Lower leg skin (tissue), 3 donors: Measurements from ENCODE around the gene EYA3.

Experiments used
- CTCF ChIP-seq, 3 donors: fragments of 450-650 bp; IDR thresholded peaks; one replicate each; pipeline ENCODE4 v1.5.1; 2016; ENCODE audit warnings: antibody characterized with exemption in 3 of 3, mild to moderate bottlenecking in 3 of 3, moderate library complexity in 2 of 3
- POLR2A ChIP-seq, 2 donors: fragments of 450-650 bp; IDR thresholded peaks; one replicate each; pipeline ENCODE4 v1.6.1; 2016 to 2017; ENCODE audit warnings: antibody characterized with exemption in 2 of 2, mild to moderate bottlenecking in 1 of 2, moderate library complexity in 1 of 2

DNA sequence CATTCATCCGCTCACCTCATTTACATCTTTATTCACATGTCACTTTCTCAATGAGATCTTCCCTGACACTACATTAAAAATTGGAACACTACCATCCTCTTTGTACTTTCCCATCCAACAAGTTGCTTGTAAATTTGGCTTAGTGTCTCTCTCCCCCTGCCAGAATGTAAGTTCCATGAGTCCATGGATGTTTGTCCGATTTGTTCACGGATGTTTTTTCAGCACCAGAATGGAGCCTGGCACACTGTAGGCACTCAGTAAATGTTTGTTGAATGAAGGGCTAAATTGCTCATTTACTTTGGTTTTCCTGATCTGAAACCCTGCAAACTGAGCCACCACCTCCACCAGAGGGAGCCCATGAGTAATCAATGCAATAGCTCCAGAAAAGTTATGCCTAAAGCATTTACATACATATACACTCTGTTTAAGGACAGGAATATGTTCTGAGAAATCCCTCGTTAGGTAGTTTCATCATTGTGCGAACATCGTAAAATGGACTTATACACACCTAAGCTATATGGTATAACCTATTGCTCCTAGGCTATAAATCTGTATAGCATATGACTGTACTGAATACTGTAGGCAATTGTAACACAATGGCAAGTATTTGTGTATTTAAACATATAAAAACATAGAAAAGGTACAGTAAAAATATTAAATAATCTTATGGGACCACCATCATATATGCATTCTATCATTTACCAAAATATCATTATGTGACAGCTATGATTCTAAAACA is 2.8 kb upstream of the EYA3 start:
- TF ChIP-seq CTCF (IDR thresholded peaks at IDR 0.05): peak in 1 of 3 donors; percentile 41
- no peak for TF ChIP-seq POLR2A (IDR thresholded peaks at IDR 0.05)
